Endothelial cell of umbilical vein (primary cell): ENCODE measurements around the gene SLC9A3. TPM values are rescaled to one million over a fixed set of nuclear protein-coding genes. Genes with fewer than 3 reads are reported as not detected.

Experiments
- BruUV-seq: library from RNA; stranded (reverse); fragments of 400-500 nt; replicated peaks from 2 replicates; lab custom pipeline; 2021; lab: Mats Ljungman, UMichigan
- CTCF ChIA-PET: fragments of 300-600, 350-600 bp; sonication (Branson Sonifier 250); formaldehyde crosslinking; loops from one replicate; lab custom pipeline; 2021; ENCODE audit warnings: antibody characterized with exemption, inconsistent platforms; lab: Charles Lee
- POLR2A ChIA-PET: fragments of 300-600, 350-600 bp; sonication (Branson Sonifier 250); formaldehyde crosslinking; loops from one replicate; lab custom pipeline; 2021; ENCODE audit warnings: antibody characterized with exemption, inconsistent platforms; lab: Charles Lee
- DNase-seq: peaks from one replicate; pipeline ENCODE4 v3.0.0-alpha.2; 2011; ENCODE audit warnings: low read depth, low spot score
- FAIRE-seq: peaks from 2 replicates; lab custom pipeline; 2011; peaks lifted over from hg19 to GRCh38; lab: Jason Lieb, UNC
- H2AFZ ChIP-seq: 2 replicates; pipeline ENCODE4 v1.6.0; 2012; ENCODE audit warnings: low read depth, low read length, control low read depth, inconsistent platforms
- H3K27ac ChIP-seq: 2 replicates; pipeline ENCODE4 v1.5.1; 2011; ENCODE audit warnings: low read depth, mild to moderate bottlenecking, control low read depth, low read length, moderate library complexity; ENCODE audit not compliant: insufficient read depth
- H3K27me3 ChIP-seq, 2 experiments: 2 replicates each; pipeline versions ENCODE4 v1.6.0 to v1.6.1; 2011; ENCODE audit warnings: low read length in 2 of 2, mixed read lengths in 1 of 2; ENCODE audit not compliant: control insufficient read depth in 2 of 2, insufficient read depth in 2 of 2
- H3K36me3 ChIP-seq, 2 experiments: 2 replicates in 1 of 2; 3 replicates in 1 of 2; pipeline ENCODE4 v1.5.1; 2011; ENCODE audit warnings: low read length in 2 of 2, mild to moderate bottlenecking in 1 of 2, moderate library complexity in 1 of 2; ENCODE audit not compliant: control insufficient read depth in 2 of 2, insufficient read depth in 2 of 2; ENCODE audit errors: extremely low read depth in 1 of 2
- H3K4me1 ChIP-seq: 3 replicates; pipeline ENCODE4 v1.5.1; 2011; ENCODE audit warnings: mild to moderate bottlenecking, low read length; ENCODE audit not compliant: control insufficient read depth, insufficient read depth; ENCODE audit errors: extremely low read depth
- H3K4me2 ChIP-seq: 2 replicates; pipeline ENCODE4 v1.6.1; 2011; ENCODE audit warnings: low read length, control low read depth, mixed read lengths; ENCODE audit not compliant: insufficient read depth
- H3K4me3 ChIP-seq, 3 experiments: fragments of 200-600 bp in 1 of 3; sonication (generic), shearing (Covaris generic) in 1 of 3; replicated peaks in 1 of 3; 2 replicates each; pipeline ENCODE4 v1.5.1; 2011 to 2016; ENCODE audit warnings: control low read depth in 3 of 3, low read length in 3 of 3, mild to moderate bottlenecking in 2 of 3, inconsistent platforms in 1 of 3, low read depth in 1 of 3, moderate library complexity in 1 of 3; ENCODE audit not compliant: insufficient read depth in 1 of 3
- H3K79me2 ChIP-seq: 2 replicates; pipeline ENCODE4 v1.6.0; 2012; ENCODE audit warnings: low read length, inconsistent platforms; ENCODE audit not compliant: control insufficient read depth, insufficient read depth
- H3K9ac ChIP-seq: replicated peaks from 2 replicates; pipeline ENCODE3; 2011; ENCODE audit warnings: low read length, control low read depth; ENCODE audit not compliant: insufficient read depth; ENCODE audit errors: extremely low read depth
- H3K9me1 ChIP-seq: replicated peaks from 3 replicates; pipeline ENCODE4 v1.6.0; 2011; ENCODE audit warnings: mild to moderate bottlenecking, low read length; ENCODE audit not compliant: control insufficient read depth, insufficient read depth; ENCODE audit errors: extremely low read depth
- H3K9me3 ChIP-seq: replicated peaks from 2 replicates; pipeline ENCODE4 v1.5.1; 2012; ENCODE audit warnings: low read length, inconsistent platforms; ENCODE audit not compliant: control insufficient read depth, insufficient read depth
- H4K20me1 ChIP-seq: replicated peaks from 2 replicates; pipeline ENCODE3; 2011; ENCODE audit warnings: mild to moderate bottlenecking, low read length; ENCODE audit not compliant: control insufficient read depth, insufficient read depth; ENCODE audit errors: extremely low read depth
- CTCF ChIP-seq, 2 donors: IDR thresholded peaks; 1 replicate in 1 of 2; 2 replicates in 1 of 2; pipeline ENCODE4 v1.5.1; 2011; ENCODE audit warnings: low read length in 2 of 2, mild to moderate bottlenecking in 2 of 2, moderate library complexity in 2 of 2, control low read depth in 1 of 2, inconsistent platforms in 1 of 2, low read depth in 1 of 2; ENCODE audit not compliant: insufficient read depth in 1 of 2; ENCODE audit errors: extremely low read depth in 1 of 2
- EZH2 ChIP-seq: IDR thresholded peaks from 2 replicates; pipeline ENCODE4 v1.6.1; 2012; ENCODE audit warnings: borderline replicate concordance, low read depth, mild to moderate bottlenecking, moderate library complexity, low read length, inconsistent platforms; ENCODE audit not compliant: severe bottlenecking
- JUN ChIP-seq: IDR thresholded peaks from 2 replicates; pipeline ENCODE4 v1.6.1; 2011; ENCODE audit warnings: borderline replicate concordance, low read depth; ENCODE audit not compliant: insufficient read length, insufficient read depth
- MAX ChIP-seq: IDR thresholded peaks from 2 replicates; pipeline ENCODE4 v1.6.1; 2011; ENCODE audit not compliant: insufficient read depth, insufficient read length
- MYC ChIP-seq: IDR thresholded peaks from one replicate; pipeline ENCODE4 v1.6.1; 2011; ENCODE audit warnings: mild to moderate bottlenecking, low read depth, low read length
- POLR2A ChIP-seq: IDR thresholded peaks from 2 replicates; pipeline ENCODE4 v1.6.1; 2012; ENCODE audit warnings: low read depth, mild to moderate bottlenecking, control low read depth, low read length
- POLR2AphosphoS5 ChIP-seq: IDR thresholded peaks from 2 replicates; pipeline ENCODE4 v1.6.1; 2012; ENCODE audit warnings: low read depth, mild to moderate bottlenecking, control low read depth, low read length, moderate library complexity; ENCODE audit not compliant: insufficient read depth
- dilution Hi-C: fragments of 300-500 bp; cut with MboI; formaldehyde crosslinking; loops from one replicate; pipeline ENCODE4 v1.15.0; 2019; ENCODE audit warnings: low sequenced_read_pairs; ENCODE audit not compliant: extremely low pct_ligation_motif_present
- intact Hi-C: fragments of 100-400 bp; cut with micrococcal nuclease; formaldehyde crosslinking; loops from one replicate; pipeline ENCODE4 v1.10.0; 2022
- polyA plus RNA-seq, 4 experiments: library from polyadenylated mRNA; depleted of rRNA in 3 of 4; stranded (reverse) in 3 of 4; unstranded in 1 of 4; fragments of >200 nt; gene quantifications; 2 replicates each; pipeline versions ENCODE4 v1.2.1 to v1.2.3, GENCODE V29; 2011 to 2012; ENCODE audit warnings: missing spikeins in 1 of 4
- total RNA-seq: library from RNA; stranded (reverse); gene quantifications from 2 replicates; pipeline ENCODE4 v1.2.3, GENCODE V29; 2021

The SLC9A3 gene
- total and polyA plus RNA-seq, 2 donors (not counting 3 experiments of a cell fraction or from before 2014, with no cell fraction given) = 0.79 to 0.82 TPM

GRCh38 chr5:567664-568060, 43.4 kb upstream of the SLC9A3 start:
- Histone ChIP-seq H3K4me3 (no peak overlapping the region), H3K4me2 (no peak overlapping the region), H3K27me3 (peaks cover 4 to 5% of the 10 kb centered on the region in 2 experiments), H3K36me3 (no peaks in the 10 kb centered on the region), H3K9me1 (no peaks in the 10 kb centered on the region), H3K27ac (no peak overlapping the region), H3K79me2 (no peaks in the 10 kb centered on the region), H4K20me1 (no peaks in the 10 kb centered on the region), H3K4me1 (no peaks in the 10 kb centered on the region), H3K9ac (no peak overlapping the region), H2AFZ (no peak overlapping the region), H3K9me3 (no peaks in the 10 kb centered on the region)
- TF ChIP-seq JUN (no peak), POLR2A (no peak), POLR2AphosphoS5 (no peak), EZH2 (no peak), MAX (no peak), MYC (no peak), CTCF (IDR thresholded peaks at IDR 0.05; ENCODE audit: extremely low read depth in 1 of 2, insufficient read depth in 1 of 2, low read depth in 1 of 2, low read length in 2 of 2) (no peak)
- ChIA-PET CTCF (no interaction called here), POLR2A (no interaction called here)
- intact Hi-C loops (no loop called here), dilution Hi-C loops (no loop called here)
- no peak for FAIRE-seq
- BruUV-seq = no TSS peak
- DNase-seq = no peak
